CD14-positive monocyte (primary cell): Measurements from ENCODE around the gene MSRB1. TPM values are rescaled to one million over a fixed set of nuclear protein-coding genes. Genes with fewer than 3 reads are reported as not detected.

ENCODE experiments used
- DNase-seq, 3 donors: peaks; one replicate each; pipeline ENCODE4 v3.0.0-alpha.2; 2011 to 2022
- H2AFZ ChIP-seq: 2 replicates; pipeline ENCODE4 v1.6.0; 2012; ENCODE audit warnings: mild to moderate bottlenecking, low read depth, low read length, inconsistent platforms; ENCODE audit not compliant: insufficient read depth, poor library complexity, severe bottlenecking
- H3K27ac ChIP-seq, 2 donors: 1 replicate in 1 of 2; 2 replicates in 1 of 2; pipeline ENCODE4 v1.5.1; 2012 to 2013; ENCODE audit warnings: low read length in 2 of 2, control low read depth in 1 of 2, inconsistent platforms in 1 of 2, low read depth in 1 of 2, mild to moderate bottlenecking in 1 of 2
- H3K27me3 ChIP-seq, 2 donors: one replicate each; pipeline versions ENCODE4 v1.6.0 to v1.6.1; 2011 to 2013; ENCODE audit warnings: low read length in 2 of 2; ENCODE audit not compliant: control insufficient read depth in 2 of 2, insufficient read depth in 2 of 2
- H3K36me3 ChIP-seq, 2 donors: replicated peaks in 1 of 2; 1 replicate in 1 of 2; 2 replicates in 1 of 2; pipeline versions ENCODE4 v1.5.1 to v1.6.1; 2012 to 2013; ENCODE audit warnings: low read length in 2 of 2, control low read depth in 1 of 2, inconsistent platforms in 1 of 2, mild to moderate bottlenecking in 1 of 2; ENCODE audit not compliant: insufficient read depth in 2 of 2, control insufficient read depth in 1 of 2
- H3K4me1 ChIP-seq, 2 donors: 1 replicate in 1 of 2; 2 replicates in 1 of 2; pipeline versions ENCODE4 v1.5.1 to v1.6.1; 2012 to 2013; ENCODE audit warnings: low read length in 2 of 2, control low read depth in 1 of 2, inconsistent platforms in 1 of 2, mild to moderate bottlenecking in 1 of 2, moderate library complexity in 1 of 2; ENCODE audit not compliant: insufficient read depth in 2 of 2, control insufficient read depth in 1 of 2
- H3K4me2 ChIP-seq: replicated peaks from 2 replicates; pipeline ENCODE3; 2012; ENCODE audit warnings: low read length, moderate library complexity, mild to moderate bottlenecking; ENCODE audit not compliant: poor library complexity, severe bottlenecking; ENCODE audit errors: extremely low read depth
- H3K4me3 ChIP-seq, 3 experiments: fragments of 200-600 bp in 1 of 3; sonication (generic) in 1 of 3; replicated peaks in 1 of 3; 1 replicate in 2 of 3; 2 replicates in 1 of 3; pipeline ENCODE4 v1.5.1; 2011 to 2013; ENCODE audit warnings: low read length in 3 of 3, mild to moderate bottlenecking in 3 of 3, control low read depth in 2 of 3, low read depth in 2 of 3, inconsistent platforms in 1 of 3, moderate library complexity in 1 of 3
- H3K79me2 ChIP-seq: 2 replicates; pipeline ENCODE4 v1.6.0; 2012; ENCODE audit warnings: mild to moderate bottlenecking, control low read depth, inconsistent platforms, low read length, moderate library complexity; ENCODE audit not compliant: insufficient read depth
- H3K9ac ChIP-seq: 2 replicates; pipeline ENCODE4 v1.6.0; 2017; ENCODE audit warnings: low read length, mild to moderate bottlenecking; ENCODE audit not compliant: insufficient read depth, poor library complexity, severe bottlenecking
- H3K9me3 ChIP-seq, 2 donors: replicated peaks in 1 of 2; 1 replicate in 1 of 2; 2 replicates in 1 of 2; pipeline versions ENCODE4 v1.5.1 to v1.6.1; 2012 to 2013; ENCODE audit warnings: low read length in 2 of 2, control low read depth in 1 of 2; ENCODE audit not compliant: control insufficient read depth in 1 of 2, insufficient read depth in 1 of 2
- H4K20me1 ChIP-seq: 2 replicates; pipeline ENCODE4 v1.6.0; 2012; ENCODE audit warnings: mild to moderate bottlenecking, low read length, control low read depth, moderate library complexity; ENCODE audit not compliant: insufficient read depth
- H3K27ac Mint-ChIP-seq, 7 donors: one replicate each; pipeline ENCODE4 v1.8.0; 2020; ENCODE audit warnings: mild to moderate bottlenecking in 7 of 7, mixed read lengths in 7 of 7, moderate library complexity in 6 of 7, inconsistent platforms in 2 of 7
- H3K27me3 Mint-ChIP-seq, 3 donors: one replicate each; pipeline ENCODE4 v1.8.0; 2021 to 2022; ENCODE audit warnings: low read depth in 3 of 3, mild to moderate bottlenecking in 3 of 3, mixed read lengths in 3 of 3, moderate library complexity in 3 of 3, inconsistent platforms in 1 of 3
- H3K36me3 Mint-ChIP-seq, 2 donors: one replicate each; pipeline ENCODE4 v1.8.0; 2020; ENCODE audit warnings: mixed read lengths in 2 of 2, inconsistent platforms in 1 of 2, mild to moderate bottlenecking in 1 of 2
- H3K4me1 Mint-ChIP-seq: one replicate; pipeline ENCODE4 v1.8.0; 2020; ENCODE audit warnings: mild to moderate bottlenecking, mixed read lengths
- H3K4me3 Mint-ChIP-seq, 2 donors: one replicate each; pipeline ENCODE4 v1.8.0; 2020; ENCODE audit warnings: mild to moderate bottlenecking in 2 of 2, mixed read lengths in 2 of 2, moderate library complexity in 1 of 2
- H3K9me3 Mint-ChIP-seq, 7 donors: one replicate each; pipeline ENCODE4 v1.8.0; 2020 to 2022; ENCODE audit warnings: mixed read lengths in 7 of 7, mild to moderate bottlenecking in 6 of 7, moderate library complexity in 6 of 7, inconsistent platforms in 2 of 7
- CTCF ChIP-seq: fragments of 200-600 bp; IDR thresholded peaks from one replicate; pipeline ENCODE4 v1.8.0; 2022; ENCODE audit warnings: antibody characterized with exemption, mild to moderate bottlenecking
- WGBS: methylation state at CpG from one replicate; pipeline ENCODE4 v1.1.5; 2013; ENCODE audit warnings: missing lambda C conversion rate; ENCODE audit not compliant: insufficient coverage; 5-methylcytosine and 5-hydroxymethylcytosine counted together
- intact Hi-C, 2 donors: fragments of 100-400 bp; cut with micrococcal nuclease; formaldehyde crosslinking; loops; one replicate each; pipeline versions ENCODE4 v1.15.0 to v1.15.1; 2023
- polyA plus RNA-seq, 3 donors: library from polyadenylated mRNA; depleted of rRNA in 1 of 3; unstranded in 2 of 3; stranded (reverse) in 1 of 3; fragments of 300-500 nt in 2 of 3; fragments of >200 nt in 1 of 3; fragmentation: Illumina TruSeq in 2 of 3; gene quantifications; 1 replicate in 2 of 3; 2 replicates in 1 of 3; pipeline ENCODE4 v1.2.3, GENCODE V29; 2012 to 2021

Gene MSRB1
- polyA plus RNA-seq, 3 donors, result 116 to 427 (median 416) TPM

GRCh38 chr16:1914988-1915387 lies 28.0 kb downstream of the MSRB1 start:
- Histone ChIP-seq H3K27ac (no peak overlapping the region), H3K9ac (no peak overlapping the region), H2AFZ (no peak overlapping the region), H3K79me2 (no peaks in the 10 kb centered on the region), H3K27me3 (peaks cover 15 to 50% of the 10 kb centered on the region in 2 donors), H3K4me2 (no peak overlapping the region), H3K4me1 (no peaks in the 10 kb centered on the region), H4K20me1 (no peaks in the 10 kb centered on the region), H3K4me3 (no peak overlapping the region), H3K9me3 (peaks cover 0 to 11% of the 10 kb centered on the region in 2 donors), H3K36me3 (no peaks in the 10 kb centered on the region)
- 42% methylated on average over 4 of the region's 8 CpGs for WGBS
- TF ChIP-seq CTCF, result no peak
- intact Hi-C loops, result no loop called here
- peak overlapping the region in 2 of 7 donors; percentile 5 to 64 for H3K27ac Mint-ChIP-seq
- H3K4me1 Mint-ChIP-seq, result no peaks in the 10 kb centered on the region
- no peaks in the 10 kb centered on the region for H3K36me3 Mint-ChIP-seq
- H3K9me3 Mint-ChIP-seq, result peaks cover 0 to 5% (median 0%) of the 10 kb centered on the region in 7 donors
- H3K27me3 Mint-ChIP-seq, result peaks cover 43 to 66% (median 59%) of the 10 kb centered on the region in 3 donors
- DNase-seq, result no peak
- H3K4me3 Mint-ChIP-seq, result peak overlapping the region in 1 of 2 donors; percentile 2

GRCh38 chr16:1914084-1914608 lies 28.9 kb downstream of the MSRB1 start:
- no peaks in the 10 kb centered on the region for H3K4me1 Mint-ChIP-seq
- Histone ChIP-seq H3K36me3 (no peaks in the 10 kb centered on the region), H3K4me1 (no peaks in the 10 kb centered on the region), H3K79me2 (no peaks in the 10 kb centered on the region), H3K4me2 (no peak overlapping the region), H3K27ac (no peak overlapping the region), H3K27me3 (peaks cover 15 to 41% of the 10 kb centered on the region in 2 donors), H2AFZ (no peak overlapping the region), H4K20me1 (no peaks in the 10 kb centered on the region), H3K4me3 (no peak overlapping the region), H3K9me3 (peaks cover 0 to 6% of the 10 kb centered on the region in 2 donors), H3K9ac (no peak overlapping the region)
- H3K27ac Mint-ChIP-seq, result no peak overlapping the region
- intact Hi-C loops, result no loop called here
- TF ChIP-seq CTCF, result no peak
- no peak for DNase-seq
- no peaks in the 10 kb centered on the region for H3K36me3 Mint-ChIP-seq
- no peak overlapping the region for H3K4me3 Mint-ChIP-seq
- H3K9me3 Mint-ChIP-seq, result peaks cover 0 to 5% (median 0%) of the 10 kb centered on the region in 7 donors
- peaks cover 39 to 58% (median 54%) of the 10 kb centered on the region in 3 donors for H3K27me3 Mint-ChIP-seq
- WGBS, result 43% methylated on average over 9 of the region's 15 CpGs
